Sciatic nerve (tissue), 2 donors: ENCODE measurements around the gene ZFR2. TPM values are rescaled to one million over a fixed set of nuclear protein-coding genes. Genes with fewer than 3 reads are reported as not detected.

Experiments used
- ATAC-seq: fragments of 200-7000 bp; cut with Tn5 transposase; one replicate; pipeline ENCODE4 v1.9.1; 2020; ENCODE audit warnings: mild to moderate bottlenecking, moderate library complexity
- DNase-seq: peaks from one replicate; pipeline ENCODE4 v3.0.0-alpha.2; 2020; ENCODE audit warnings: low spot score
- intact Hi-C: fragments of 100-400 bp; cut with DNase I; formaldehyde crosslinking; loops from one replicate; pipeline ENCODE4 v1.14.2; 2022
- total RNA-seq: library from RNA; stranded (reverse); fragmentation: NEBNext Ultra II Directional; extraction: Animal tissue kit (Norgen Biotek cat#: 25700); gene quantifications from one replicate; pipeline ENCODE4 v1.2.1, GENCODE V29; 2021
- donor health status: DM: no; HTN: no; CAD: no.
- donor health status: DM: no; HTN: no; CAD: no.

Gene ZFR2
- total RNA-seq, 1 donor from 2014 or later = 0.31 TPM

DNA sequence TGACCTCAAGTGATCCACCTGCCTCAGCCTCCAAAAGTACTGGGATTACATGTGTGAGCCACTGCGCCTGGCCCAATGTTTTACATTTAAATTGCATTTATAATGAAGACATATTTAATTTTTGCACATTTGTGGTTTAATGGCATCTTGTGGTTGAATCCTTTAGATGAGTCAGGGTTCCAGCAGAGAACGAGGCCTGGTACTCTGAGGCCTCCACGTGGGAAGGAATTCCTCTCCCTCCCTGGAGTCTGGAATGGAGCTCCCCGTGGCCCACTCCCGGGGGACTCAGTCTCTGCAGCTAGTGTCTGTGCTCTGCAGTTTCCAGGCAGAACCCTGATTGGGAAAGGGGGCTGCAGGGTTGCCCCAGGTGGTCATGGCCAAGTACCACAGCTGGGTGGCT lies 24.2 kb downstream of the ZFR2 start:
- ATAC-seq = no peak
- intact Hi-C loops = no loop called here
- DNase-seq = no peak

DNA sequence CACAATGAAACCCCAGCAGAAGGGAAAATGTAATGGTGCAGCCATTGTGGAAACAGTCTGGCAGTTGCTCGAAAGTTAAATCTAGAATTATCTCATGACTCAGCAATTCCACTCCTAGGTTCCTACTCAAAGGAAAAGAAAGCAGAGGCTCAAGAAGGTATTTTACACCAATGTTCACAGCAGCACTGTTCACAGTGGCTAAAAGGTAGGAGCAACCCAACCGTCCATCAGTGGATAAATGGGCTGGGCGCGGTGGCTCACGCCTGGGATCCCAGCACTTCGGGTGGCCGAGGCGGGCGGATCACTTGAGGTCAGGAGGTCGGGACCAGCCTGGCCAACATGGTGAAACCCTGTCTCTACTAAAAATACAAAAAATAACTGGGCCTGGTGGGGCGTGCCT lies 25.9 kb downstream of the ZFR2 start:
- intact Hi-C loops = no loop called here

DNA sequence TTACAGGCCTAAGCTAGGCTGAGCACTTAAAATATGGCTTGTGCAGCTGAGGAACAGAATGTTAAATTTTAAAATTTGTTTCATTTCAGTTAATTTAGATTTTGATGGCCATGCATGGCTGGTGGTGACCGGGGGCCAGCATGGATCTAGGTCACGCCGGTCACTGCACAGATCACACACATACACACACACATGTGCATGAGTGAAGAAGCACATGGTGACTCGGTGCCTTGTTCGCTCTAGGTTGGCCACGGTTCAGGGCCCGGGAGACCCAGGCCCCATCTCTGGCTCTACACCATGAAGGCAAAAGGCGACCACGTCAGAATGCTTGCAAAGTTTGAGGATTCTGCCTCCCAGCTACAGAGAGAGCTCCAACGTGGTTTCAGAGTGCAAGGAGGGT lies 28.0 kb downstream of the ZFR2 start:
- no peak for DNase-seq
- intact Hi-C loops = no loop called here
- ATAC-seq = no peak

More for the DNA sequence above, 25.9 kb downstream of the ZFR2 start:
- no peak for ATAC-seq
- DNase-seq = no peak

DNA sequence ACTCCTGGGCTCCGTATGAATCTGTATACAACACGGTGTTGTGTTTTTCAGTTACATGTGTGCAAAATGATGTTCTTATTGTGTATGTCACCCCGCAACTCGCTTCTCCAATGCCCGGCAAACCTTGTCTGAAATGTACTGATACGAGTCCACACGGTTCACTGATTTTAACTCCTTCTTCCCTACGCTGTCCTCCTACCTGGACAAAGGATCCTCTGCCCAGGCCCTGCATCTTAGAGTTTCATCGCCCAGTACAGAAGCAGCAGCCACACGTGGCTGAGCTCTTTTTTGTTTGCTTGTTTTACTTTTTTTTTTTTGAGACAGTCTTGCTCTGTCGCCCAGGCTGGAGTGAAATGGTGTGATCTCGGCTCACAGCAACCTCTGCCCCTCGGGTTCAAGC lies 28.9 kb downstream of the ZFR2 start:
- ATAC-seq = no peak
- no peak for DNase-seq
- intact Hi-C loops = no loop called here

DNA sequence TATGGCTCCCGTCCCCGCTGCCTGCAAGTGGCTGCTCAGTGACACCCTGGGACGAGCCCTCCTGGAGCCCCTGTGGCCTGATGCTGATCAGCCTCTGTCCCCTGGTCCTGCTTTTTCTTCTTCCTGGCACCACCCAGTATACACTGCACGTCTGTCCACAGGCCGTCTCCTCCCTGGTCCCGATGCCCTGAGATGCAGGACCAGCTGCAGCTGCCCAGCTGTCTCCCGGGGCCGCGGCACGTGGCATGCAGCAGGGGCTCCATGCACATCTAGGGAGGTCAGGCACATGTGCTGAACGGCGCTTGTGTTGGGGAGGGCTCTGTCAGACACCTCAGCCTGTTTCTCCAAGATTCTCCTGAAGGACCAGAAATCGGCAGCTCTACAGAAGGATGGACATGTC lies 30.2 kb downstream of the ZFR2 start:
- intact Hi-C loops = no loop called here
- ATAC-seq (no peak), DNase-seq (no peak)

DNA sequence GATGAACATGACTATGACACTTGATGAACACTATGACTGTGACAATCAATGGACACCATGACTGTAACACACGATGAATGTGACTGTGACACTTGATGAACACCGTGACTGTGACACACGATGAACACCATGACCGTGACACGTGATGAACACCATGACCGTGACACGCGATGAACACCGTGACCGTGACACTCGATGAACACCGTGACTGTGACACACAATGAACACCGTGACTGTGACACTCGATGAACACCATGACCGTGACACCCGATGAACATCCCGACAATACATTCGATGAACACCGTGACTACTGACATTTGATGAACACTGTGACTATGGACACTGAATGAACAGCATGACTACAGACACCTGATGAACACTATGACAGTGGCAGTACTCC lies 30.9 kb downstream of the ZFR2 start:
- ATAC-seq (no peak), DNase-seq (no peak)
- intact Hi-C loops = no loop called here

DNA sequence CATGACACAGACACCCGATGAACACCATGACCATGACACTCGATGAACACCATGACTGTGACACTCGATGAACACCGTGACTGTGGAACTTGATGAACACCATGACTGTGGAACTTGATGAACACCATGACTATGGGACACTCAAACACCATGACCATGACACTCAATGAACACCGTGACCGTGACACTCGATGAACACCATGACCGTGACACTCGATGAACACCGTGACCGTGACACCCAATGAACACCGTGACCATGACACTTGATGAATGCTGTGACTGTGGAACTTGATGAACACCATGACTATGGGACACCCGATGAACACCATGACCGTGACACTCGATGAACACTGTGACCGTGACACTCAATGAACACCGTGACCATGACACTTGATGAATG lies 31.5 kb downstream of the ZFR2 start:
- no peak for DNase-seq
- no peak for ATAC-seq
- intact Hi-C loops = no loop called here

DNA sequence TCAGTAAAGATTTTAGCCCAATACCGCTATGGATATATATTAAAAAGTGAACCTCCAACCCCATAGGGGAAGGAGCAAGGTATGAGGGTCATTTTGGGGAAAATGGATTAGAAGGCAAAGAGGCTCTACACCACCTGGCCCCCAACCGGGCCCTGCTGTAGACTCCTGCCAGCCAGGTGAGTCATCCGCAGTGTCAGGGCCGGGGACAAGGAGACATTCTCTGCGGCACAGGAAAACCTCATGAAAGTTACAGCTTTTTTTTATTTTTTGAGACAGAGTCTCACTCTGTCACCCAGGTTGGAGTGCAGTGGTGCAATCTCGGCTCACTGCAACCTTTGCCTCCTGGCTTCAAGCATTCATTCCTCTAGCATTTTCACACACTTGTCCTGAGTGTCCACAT lies 32.0 kb downstream of the ZFR2 start:
- ATAC-seq (no peak), DNase-seq (no peak)
- intact Hi-C loops = no loop called here

DNA sequence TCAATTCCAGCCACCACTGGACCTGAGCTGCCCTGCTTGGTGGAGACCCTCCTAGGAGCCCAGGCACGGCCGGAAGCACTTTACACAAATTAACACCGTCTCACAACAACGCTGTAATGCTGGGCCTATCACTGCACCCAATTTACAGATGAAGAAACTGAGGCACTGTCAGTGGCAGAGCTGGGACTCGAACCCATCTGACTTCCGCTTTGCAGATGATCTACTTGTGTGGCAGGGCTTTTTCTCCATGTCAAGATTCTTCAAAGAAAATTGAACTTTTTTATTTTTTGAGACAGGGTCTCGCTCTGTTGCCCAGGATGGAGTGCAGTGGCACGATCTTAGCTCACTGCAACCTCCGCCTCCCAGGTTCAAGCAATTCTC lies 33.8 kb downstream of the ZFR2 start:
- ATAC-seq = no peak
- no peak for DNase-seq

DNA sequence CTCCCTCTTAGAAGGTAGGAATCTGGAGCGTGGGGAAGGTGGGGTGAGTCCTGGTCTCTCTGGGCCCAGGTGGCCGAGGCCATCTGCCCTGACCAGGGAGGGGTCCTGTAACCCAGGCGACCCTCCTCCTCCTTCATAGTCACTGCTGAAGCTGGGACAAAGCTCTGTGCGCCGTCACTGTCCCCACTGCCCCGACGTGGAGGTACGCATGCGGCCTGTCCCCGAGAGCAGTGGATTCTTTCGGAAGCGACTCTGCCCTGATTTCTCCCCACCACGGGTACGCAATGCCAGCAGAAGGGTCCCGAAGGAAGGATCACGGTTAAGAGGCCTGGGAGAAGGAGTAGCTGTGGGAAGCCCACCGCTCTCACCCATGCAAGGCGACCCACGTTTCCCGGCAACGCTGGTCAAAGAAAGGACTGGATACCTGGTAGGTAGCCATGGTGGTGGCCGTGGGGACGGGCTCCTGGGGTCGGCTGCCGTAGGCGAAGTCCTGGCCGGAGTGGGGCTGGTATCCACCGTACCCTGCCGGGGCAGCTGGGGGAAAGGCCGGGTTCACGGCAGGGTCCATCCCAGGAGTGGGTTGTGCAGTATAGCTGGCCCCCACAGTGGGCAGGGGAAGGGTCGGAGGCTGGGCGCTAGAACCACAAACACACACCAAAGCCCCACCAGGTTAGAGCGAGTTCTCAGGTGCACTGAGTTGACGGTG lies 34.3 kb downstream of the ZFR2 start:
- DNase-seq (no peak), ATAC-seq (no peak)
- intact Hi-C loops = no loop called here

More for the DNA sequence above, 33.8 kb downstream of the ZFR2 start:
- intact Hi-C loops = no loop called here

DNA sequence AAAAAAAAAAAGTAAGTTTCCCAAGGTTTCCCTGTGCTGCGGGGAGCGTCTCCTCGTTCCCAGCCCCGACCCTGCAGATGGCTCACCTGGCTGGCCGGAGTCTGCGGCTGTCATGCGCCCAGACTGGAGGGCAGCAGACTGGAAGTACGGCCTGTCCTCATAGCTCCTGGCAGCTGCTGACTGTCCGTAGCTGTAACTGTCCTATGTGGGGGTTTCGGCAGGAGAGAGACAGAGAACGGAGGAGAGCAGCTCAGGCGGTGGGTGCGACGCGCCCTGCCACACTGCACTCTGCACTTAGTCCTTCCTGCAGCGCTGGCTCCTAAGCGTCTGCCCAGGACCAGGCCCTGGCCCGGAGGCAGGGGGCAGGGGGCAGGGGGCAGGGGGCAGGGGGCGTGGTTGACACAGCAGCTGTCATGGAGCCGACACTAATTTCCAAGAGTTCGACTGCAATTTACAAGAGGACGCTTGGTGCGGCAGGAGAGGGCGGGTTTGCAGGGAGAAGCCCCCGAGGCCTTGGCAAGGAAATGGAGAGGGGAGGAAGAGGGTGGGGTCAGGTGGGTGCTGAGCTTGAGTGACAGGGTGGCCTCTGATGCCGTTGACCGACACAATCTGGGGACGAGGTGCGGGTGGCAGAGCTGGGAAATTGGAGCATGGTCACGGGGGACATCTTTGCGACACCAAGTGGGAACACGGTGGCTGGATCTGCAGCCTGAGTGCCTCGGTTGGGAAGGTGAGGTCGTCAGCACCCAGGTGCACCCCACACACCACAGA lies 35.1 kb downstream of the ZFR2 start:
- no peak for ATAC-seq
- intact Hi-C loops = no loop called here
- DNase-seq = no peak

DNA sequence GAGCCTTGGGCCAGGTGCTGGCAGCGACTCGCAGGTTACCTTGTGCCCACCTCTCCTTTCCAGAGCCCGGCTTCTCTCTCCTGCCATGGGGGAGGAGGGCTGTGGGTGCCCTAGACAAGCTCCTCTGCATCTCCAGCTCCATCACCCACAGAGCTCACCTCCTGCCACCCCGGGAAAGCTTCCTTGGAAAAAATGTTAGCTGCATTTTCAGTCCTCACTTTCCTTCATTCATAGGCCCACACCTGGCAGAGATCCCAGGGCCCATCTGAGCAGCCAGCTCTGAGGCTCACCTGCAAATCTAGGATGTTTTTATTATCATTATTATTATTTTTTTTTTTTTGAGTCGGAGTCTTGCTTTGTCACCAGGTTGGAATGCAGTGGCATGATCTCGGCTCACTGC lies 36.8 kb downstream of the ZFR2 start:
- intact Hi-C loops = no loop called here
- ATAC-seq (no peak), DNase-seq (no peak)

DNA sequence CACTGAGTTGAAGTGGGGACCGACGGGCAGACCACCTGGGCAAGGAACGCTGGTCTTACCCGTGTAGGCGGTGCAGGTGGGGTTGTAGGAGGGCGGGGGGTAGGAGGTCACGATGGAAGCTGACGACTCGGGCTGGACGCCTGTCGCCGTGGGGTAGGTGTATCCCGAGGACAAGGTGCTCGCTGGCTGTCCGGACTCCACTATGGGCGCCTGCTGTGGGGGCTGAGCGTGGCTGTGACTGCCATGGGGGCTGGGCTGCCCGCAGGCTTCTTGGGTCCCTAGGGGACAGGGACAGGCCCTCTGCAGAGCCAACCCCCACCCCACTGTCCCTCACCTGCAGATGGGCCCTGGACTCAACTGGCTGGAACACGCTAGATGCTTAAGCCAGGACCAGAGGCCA lies 37.2 kb downstream of the ZFR2 start:
- intact Hi-C loops = no loop called here
- DNase-seq (no peak), ATAC-seq (no peak)

DNA sequence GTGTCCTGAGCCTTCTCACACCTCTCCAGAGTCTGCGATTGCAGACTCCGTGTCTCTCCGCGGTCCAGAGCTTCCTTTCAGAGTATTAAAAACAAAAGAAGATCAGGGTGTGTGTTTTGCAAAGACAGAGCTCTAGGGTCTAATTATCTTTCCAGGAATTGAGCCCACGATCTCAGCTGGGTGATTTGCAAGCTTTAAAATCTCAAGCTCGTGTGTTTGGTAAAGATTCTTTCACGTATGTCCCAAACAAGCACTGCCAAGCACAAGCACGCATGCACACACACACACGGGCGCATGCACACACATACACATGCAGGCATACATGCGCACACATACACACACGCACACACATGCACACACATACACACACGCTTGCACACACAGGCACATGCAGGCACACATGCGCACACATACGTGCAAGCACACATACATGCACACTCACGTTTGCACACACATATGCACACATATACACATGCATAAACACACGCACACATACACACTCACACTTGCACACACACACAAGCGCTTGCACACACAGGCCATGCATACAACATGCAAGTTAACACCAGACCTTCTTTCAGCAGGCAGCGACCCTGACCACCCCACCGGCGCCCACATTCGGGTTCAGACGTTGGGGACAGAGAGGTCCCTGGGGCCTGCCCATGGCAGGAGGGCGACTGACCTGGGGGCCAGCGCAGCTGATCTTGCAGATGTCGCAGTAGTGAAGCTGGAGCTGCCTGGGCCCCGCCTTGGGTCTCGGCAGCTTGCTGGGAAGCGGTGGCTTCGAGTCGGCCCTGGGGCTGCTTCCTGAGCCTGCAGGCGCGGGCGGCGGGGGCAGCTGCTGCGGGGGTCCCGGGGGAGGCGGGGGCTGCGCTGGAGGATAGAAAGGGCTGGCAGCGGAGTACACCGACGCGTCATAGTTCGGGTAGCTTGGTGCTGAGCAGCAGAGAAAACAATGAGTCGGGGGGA lies 37.9 kb downstream of the ZFR2 start:
- no peak for DNase-seq
- no peak for ATAC-seq
- intact Hi-C loops = no loop called here

DNA sequence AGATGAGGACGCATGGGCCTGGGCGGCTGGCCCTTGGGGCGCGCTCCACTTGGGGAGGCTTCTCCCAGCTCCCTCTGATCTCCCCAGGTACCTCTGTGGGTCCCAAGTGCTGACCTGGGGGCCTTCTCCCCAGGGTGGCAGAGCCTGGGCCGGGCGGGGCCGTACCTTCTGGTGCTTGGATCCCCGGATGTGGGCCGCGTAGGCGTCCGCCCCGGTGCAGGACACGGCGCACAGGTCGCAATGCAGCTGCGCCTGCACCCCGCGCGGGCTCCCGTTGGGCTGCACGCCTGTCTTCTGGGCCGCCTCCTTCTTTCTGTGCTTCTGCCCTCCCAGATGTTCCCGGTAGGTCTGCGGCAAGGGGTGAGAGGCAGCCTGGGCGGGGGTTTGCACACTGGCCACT lies 41.5 kb downstream of the ZFR2 start:
- ATAC-seq = no peak
- DNase-seq = no peak
- intact Hi-C loops = no loop called here

DNA sequence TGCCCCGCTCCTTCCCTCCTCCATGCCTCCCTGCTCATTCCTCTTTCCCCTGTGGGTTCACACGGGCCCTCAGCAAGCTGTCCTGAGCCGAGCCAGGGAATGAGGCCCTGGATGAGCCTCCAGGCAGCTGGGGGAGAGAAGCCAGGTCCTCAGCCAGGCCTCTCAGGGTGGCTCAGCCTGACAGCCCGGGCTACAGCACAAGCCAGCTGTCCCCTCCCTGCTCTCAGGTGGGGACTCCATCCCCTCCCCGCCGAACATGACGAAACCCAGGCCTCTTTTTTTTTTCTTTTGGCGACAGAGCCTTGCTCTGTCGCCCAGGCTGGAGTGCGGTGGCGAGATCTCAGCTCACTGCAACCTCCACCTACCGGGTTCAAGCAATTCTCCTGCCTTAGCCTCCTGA lies 42.7 kb downstream of the ZFR2 start:
- DNase-seq (no peak), ATAC-seq (no peak)
- intact Hi-C loops = no loop called here

DNA sequence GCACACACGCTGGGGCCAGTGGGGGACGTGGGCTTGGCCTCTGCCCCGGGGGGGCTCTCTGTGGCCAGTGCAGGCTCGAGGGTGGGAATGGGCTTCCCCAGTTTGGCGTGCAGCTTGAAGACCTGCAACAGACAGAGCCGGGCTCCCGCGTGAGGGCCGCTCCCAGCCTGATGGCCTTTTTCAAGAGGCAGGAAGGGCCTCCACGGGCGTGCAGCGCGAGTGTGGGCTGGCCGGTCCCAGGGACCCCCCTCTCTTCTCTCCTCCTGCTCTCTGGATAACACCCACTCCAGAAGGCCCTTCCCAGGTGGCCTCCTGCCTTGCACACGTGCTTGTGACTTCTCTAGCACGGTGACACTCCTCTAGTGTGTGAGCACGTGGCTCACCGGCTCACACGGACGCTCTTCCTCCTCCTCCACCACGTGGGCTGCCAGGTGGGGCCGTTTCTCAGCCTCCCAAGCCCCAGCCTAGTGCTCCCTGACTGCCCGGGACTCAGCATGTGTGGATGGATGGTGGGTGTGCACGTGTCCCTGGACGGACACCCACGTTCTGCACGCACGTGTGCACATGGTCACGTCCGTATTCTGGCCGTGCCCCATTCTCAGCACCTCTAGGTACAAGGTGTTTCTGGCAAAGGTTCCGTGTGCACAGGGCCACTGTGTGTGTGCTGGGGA lies 43.4 kb downstream of the ZFR2 start:
- ATAC-seq (no peak), DNase-seq (no peak)
- intact Hi-C loops = no loop called here

DNA sequence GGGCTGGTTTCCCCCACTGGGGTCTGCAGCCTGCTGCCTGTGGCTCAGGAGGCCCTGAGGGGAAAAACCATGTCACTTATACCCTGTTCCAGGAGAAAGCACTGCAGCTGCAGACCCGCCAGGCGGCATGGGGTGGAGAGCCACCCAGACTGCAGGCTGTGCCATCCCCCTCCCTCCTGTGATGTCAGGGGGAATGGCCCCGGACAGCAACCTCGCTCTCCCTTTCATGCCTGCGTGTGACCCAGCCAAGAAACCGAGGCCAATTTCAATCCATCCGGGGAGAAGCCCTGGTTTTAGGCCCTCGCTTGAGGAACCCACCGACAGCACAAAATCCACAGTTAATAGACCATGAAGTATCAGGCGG lies 45.5 kb downstream of the ZFR2 start:
- ATAC-seq (no peak), DNase-seq (no peak)
- intact Hi-C loops = no loop called here

DNA sequence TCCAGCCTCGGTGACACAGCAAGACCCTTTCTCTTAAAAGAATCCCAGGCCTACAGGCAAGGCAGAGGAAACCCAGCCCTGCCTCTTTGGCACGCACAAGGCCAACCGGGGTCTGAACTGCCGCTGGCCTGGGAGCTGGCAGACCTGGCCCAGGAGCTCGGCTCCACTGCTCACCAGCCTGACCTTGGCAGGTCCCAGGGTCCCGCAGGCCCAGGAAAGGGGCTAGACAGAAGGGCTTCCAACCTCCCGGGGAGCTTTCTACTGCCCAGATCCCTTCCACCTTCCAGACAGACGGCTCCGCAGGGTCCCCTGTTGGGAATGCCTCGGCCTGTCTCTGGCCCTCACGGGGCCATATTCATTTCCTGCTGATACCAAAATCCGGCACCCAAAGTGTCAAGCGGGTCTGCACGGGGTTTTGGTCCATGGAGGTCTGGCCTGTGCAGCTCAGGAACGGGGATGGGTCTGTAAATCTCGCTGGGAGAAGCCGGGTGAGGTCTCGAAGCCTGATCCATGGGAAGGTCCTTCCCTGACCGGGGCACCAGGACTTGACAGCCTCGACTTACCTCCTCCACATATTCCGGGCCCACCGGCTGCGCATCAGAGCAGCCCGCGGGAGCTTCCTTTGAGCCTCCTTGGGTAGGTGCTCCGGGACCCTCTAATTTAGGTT lies 46.0 kb downstream of the ZFR2 start:
- no peak for DNase-seq
- no peak for ATAC-seq
- intact Hi-C loops = no loop called here
